Erythroblast (primary cell): ENCODE measurements around the gene TEX50.

Source experiments
- GATA1 ChIP-seq: IDR thresholded peaks from 2 replicates; pipeline ENCODE4 v1.6.1; 2011; ENCODE audit warnings: low read depth, mild to moderate bottlenecking, control low read depth, low read length, moderate library complexity
- POLR2A ChIP-seq: IDR thresholded peaks from 2 replicates; pipeline ENCODE4 v1.6.1; 2011; ENCODE audit warnings: mild to moderate bottlenecking, low read length

- no peak for TF ChIP-seq POLR2A
- no peak for TF ChIP-seq GATA1
Observed at GRCh38 chr1:173616859-173617258, 18.3 kb upstream of the TEX50 start.
